ENCODE data around the gene GPC6.

The GPC6 gene

DNA sequence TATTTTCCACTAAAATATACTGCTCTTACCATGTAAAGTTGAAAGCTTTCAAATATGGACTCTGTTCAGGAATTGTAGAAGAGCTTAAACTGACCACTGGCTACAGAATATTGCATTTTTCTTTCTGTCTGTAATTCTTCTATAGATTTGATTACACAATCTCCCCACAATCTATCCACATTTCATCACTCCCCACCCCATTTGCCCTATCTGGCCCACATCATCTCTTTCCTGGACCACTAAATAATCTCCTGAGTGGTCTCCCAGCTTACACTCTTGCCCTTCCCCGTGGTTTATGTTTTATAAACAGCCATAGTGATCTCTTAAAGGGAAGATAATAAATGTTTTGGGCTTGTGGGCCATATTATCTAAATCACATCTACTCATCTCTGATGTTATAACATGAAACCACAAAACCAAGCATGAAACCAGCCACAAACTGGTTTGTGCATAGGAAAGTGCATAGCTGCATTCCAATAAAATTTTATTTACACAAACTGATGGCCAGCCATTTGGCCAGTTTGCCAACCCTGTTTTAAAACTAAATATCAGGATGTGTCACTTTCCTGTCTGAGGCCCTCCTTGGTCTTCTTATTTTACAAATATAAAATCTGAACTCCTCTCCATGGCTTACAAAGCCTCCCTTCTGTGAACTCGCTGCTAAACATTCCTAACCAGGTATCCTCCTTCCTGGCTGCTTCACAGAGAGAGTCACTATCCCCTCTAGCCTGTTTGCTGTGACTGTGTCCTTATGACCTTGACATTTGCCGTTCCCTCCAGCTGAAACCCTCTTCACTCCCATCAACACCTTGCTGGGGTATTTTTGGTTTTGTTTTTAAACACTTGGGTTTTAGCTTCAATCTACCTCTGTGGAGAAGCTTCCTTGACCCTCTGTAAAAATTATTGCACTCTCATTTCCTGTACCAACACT lies 500.9 kb downstream of the GPC6 start:
- TF ChIP-seq, protein P1, sequence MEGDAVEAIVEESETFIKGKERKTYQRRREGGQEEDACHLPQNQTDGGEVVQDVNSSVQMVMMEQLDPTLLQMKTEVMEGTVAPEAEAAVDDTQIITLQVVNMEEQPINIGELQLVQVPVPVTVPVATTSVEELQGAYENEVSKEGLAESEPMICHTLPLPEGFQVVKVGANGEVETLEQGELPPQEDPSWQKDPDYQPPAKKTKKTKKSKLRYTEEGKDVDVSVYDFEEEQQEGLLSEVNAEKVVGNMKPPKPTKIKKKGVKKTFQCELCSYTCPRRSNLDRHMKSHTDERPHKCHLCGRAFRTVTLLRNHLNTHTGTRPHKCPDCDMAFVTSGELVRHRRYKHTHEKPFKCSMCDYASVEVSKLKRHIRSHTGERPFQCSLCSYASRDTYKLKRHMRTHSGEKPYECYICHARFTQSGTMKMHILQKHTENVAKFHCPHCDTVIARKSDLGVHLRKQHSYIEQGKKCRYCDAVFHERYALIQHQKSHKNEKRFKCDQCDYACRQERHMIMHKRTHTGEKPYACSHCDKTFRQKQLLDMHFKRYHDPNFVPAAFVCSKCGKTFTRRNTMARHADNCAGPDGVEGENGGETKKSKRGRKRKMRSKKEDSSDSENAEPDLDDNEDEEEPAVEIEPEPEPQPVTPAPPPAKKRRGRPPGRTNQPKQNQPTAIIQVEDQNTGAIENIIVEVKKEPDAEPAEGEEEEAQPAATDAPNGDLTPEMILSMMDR (conservative IDR thresholded peaks at IDR 0.05; ENCODE audit: low read depth, low read length), result no peak
- H3K4me3 ChIP-seq (ENCODE audit: low read length), result no peak overlapping the region
- no peak for DNase-seq (ENCODE audit: low read depth)

DNA sequence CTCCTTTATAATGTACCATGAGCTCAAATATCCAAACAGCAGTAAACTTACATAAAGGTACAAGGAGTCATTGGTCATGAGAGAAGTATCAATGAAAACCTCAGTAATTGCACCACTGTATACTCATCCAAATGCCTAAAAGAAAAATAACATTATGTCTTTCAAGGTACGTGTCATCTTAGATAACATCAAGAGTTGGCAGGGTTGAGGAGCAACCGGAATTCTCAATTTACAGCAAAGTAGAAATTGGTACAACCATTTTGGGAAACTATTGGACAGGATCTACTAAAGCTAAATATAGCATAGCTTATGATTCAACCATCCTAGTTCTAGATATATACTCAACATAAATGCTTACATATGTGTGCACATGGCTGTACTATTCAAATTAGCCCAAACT lies 502.8 kb downstream of the GPC6 start:
- no peak overlapping the region for H3K4me3 ChIP-seq (ENCODE audit: low read length)
- no peak for DNase-seq (ENCODE audit: low read depth)
- TF ChIP-seq, protein P1 (conservative IDR thresholded peaks at IDR 0.05; ENCODE audit: low read depth, low read length), result no peak

DNA sequence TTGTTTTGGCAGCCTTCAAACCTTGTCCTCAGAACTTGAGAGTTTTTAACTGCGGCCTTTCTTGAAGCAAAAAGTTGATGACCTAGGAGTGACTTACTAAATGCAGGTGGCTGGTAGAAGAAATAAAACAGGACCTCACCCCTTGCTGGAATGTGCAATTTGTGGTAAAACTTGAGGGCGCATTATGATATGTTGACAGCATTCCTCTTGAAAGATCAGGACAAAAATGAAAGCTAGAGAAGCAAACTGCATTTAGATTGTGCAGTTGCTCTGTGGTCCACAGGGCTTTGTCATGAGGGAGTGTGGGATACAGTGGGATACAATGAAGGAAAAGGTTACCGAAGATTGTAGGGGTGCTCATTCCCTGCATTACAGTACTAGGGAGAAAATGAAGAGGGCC lies 504.2 kb downstream of the GPC6 start:
- TF ChIP-seq, protein P1 (conservative IDR thresholded peaks at IDR 0.05; ENCODE audit: low read depth, low read length), result no peak
- no peak overlapping the region for H3K4me3 ChIP-seq (ENCODE audit: low read length)
- DNase-seq (ENCODE audit: low read depth), result peak; percentile 71

DNA sequence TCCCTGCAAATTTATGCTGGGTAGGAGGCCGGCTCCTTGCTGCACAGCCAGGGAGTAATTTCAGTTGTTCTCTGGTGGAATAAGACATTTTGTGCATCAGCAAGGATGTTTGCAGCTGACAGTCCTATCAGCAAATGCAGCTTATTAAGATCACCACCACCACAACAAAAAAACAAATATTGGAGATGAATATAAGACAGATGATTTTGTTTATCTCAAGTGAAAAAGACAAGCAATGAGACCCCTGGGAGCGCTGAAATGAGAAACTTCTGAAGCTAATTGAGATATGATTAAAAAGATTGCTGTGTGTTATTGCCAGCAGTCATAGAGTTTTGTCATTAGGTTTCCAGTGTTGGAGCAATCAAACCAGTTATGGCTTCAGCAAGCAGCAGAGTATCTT lies 505.6 kb downstream of the GPC6 start:
- no peak for DNase-seq (ENCODE audit: low read depth)
- TF ChIP-seq, protein P1 (conservative IDR thresholded peaks at IDR 0.05; ENCODE audit: low read depth, low read length), result no peak

DNA sequence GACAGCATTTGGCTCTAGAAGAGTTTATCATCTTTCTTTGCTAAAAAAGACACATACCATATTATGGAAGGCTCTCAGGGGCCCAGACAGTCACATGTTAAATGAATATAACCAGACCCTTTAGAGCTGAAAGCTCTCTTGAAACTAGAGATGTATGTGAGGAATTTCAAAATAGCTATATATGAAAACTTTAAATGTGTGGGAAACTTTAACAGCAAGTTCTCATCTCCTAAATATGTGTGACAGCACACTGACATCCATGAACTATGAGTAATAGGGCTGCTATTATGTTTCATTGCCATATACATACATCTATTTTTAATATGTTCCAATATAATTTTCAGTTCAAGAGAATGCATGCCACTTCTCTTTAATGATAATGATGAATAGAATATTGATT lies 509.5 kb downstream of the GPC6 start:
- no peak for DNase-seq (ENCODE audit: low read depth)
- TF ChIP-seq, protein P1 (conservative IDR thresholded peaks at IDR 0.05; ENCODE audit: low read depth, low read length), result no peak
- no peak overlapping the region for H3K4me3 ChIP-seq (ENCODE audit: low read length)

More for the DNA sequence above, 505.6 kb downstream of the GPC6 start:
- H3K4me3 ChIP-seq (ENCODE audit: low read length), result no peak overlapping the region

DNA sequence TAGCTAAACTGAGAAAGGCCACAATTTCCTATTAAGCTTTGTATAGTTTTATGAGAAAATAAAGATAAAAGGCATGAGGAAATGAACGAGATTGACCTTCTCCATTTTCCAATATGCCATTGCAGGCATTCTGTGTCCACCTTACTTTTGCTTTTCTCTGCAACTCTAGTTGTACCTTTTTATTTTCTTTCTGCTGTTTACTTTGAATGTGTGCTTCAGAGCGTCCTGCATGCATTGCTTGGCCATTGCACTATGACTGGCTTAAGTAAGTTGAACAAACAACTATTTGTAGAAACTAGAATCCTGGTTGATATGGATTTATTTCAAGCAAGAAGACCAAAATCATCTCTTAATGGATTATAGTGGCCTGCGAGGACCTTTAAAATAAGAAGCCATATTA lies 510.3 kb downstream of the GPC6 start:
- no peak overlapping the region for H3K4me3 ChIP-seq (ENCODE audit: low read length)
- DNase-seq (ENCODE audit: low read depth), result no peak
- TF ChIP-seq, protein P1 (conservative IDR thresholded peaks at IDR 0.05; ENCODE audit: low read depth, low read length), result no peak

DNA sequence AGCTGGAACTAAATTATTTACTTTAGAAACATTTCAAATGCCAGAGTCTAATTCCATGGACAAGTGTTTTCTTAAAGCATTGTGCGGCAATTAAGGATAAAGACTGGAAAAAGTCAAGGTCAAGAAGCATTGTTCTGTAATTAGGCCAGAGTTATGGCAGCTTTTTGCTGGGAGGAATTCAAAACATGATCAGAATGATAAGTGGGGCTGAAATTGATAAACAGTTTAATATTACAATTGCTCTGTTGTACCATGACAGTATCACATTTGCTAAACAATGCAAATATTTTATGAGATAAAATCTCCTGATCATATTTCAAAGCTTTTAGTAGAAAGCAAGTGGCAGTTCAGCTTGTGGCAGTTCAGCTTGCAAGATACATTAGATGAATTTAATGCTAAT lies 513.7 kb downstream of the GPC6 start:
- TF ChIP-seq, protein P1 (conservative IDR thresholded peaks at IDR 0.05; ENCODE audit: low read depth, low read length), result no peak
- DNase-seq (ENCODE audit: low read depth), result peak; percentile 62
- no peak overlapping the region for H3K4me3 ChIP-seq (ENCODE audit: low read length)
